Keratinocyte (primary cell): ENCODE results near the gene P3R3URF. TPM values are rescaled to one million over a fixed set of nuclear protein-coding genes. Genes with fewer than 3 reads are reported as not detected.

Source experiments
- DNase-seq: peaks from one replicate; pipeline ENCODE4 v3.0.0-alpha.2; 2011; ENCODE audit warnings: low read depth, missing footprints, low spot score
- FAIRE-seq: peaks from 2 replicates; lab custom pipeline; 2011; peaks lifted over from hg19 to GRCh38; lab: Jason Lieb, UNC
- H2AFZ ChIP-seq: 2 replicates; pipeline ENCODE4 v1.6.0; 2012; ENCODE audit warnings: low read length, control low read depth, inconsistent platforms; ENCODE audit not compliant: control insufficient read depth
- H3K27ac ChIP-seq: 2 replicates; pipeline ENCODE4 v1.5.1; 2011; ENCODE audit warnings: low read length; ENCODE audit not compliant: control insufficient read depth, insufficient read depth
- H3K27me3 ChIP-seq: 3 replicates; pipeline ENCODE4 v1.6.0; 2011; ENCODE audit warnings: low read length; ENCODE audit not compliant: control insufficient read depth, insufficient read depth; ENCODE audit errors: extremely low read depth
- H3K36me3 ChIP-seq, 2 experiments: 2 replicates in 1 of 2; 3 replicates in 1 of 2; pipeline ENCODE4 v1.5.1; 2011; ENCODE audit warnings: low read length in 2 of 2, mild to moderate bottlenecking in 1 of 2; ENCODE audit not compliant: control insufficient read depth in 2 of 2, insufficient read depth in 2 of 2; ENCODE audit errors: extremely low read depth in 1 of 2
- H3K4me1 ChIP-seq: 3 replicates; pipeline ENCODE4 v1.5.1; 2011; ENCODE audit warnings: low read length; ENCODE audit not compliant: control insufficient read depth, insufficient read depth; ENCODE audit errors: extremely low read depth
- H3K4me2 ChIP-seq: 3 replicates; pipeline ENCODE4 v1.6.0; 2011; ENCODE audit warnings: low read depth, low read length; ENCODE audit not compliant: control insufficient read depth, insufficient read depth; ENCODE audit errors: extremely low read depth
- H3K4me3 ChIP-seq, 3 experiments: fragments of 200-600 bp in 1 of 3; sonication (generic) in 1 of 3; 2 replicates in 2 of 3; 3 replicates in 1 of 3; pipeline ENCODE4 v1.5.1; 2011 to 2016; ENCODE audit warnings: low read length in 3 of 3, mild to moderate bottlenecking in 3 of 3, control low read depth in 2 of 3, inconsistent platforms in 1 of 3, low read depth in 1 of 3, mixed read lengths in 1 of 3, mixed run types in 1 of 3, moderate library complexity in 1 of 3; ENCODE audit not compliant: control insufficient read depth in 2 of 3, insufficient read depth in 2 of 3; ENCODE audit errors: extremely low read depth in 1 of 3
- H3K79me2 ChIP-seq: 2 replicates; pipeline ENCODE4 v1.6.0; 2012; ENCODE audit warnings: low read length; ENCODE audit not compliant: control insufficient read depth, insufficient read depth
- H3K9ac ChIP-seq: 3 replicates; pipeline ENCODE4 v1.6.0; 2011; ENCODE audit warnings: low read length; ENCODE audit not compliant: control insufficient read depth, insufficient read depth; ENCODE audit errors: extremely low read depth
- H3K9me1 ChIP-seq: 3 replicates; pipeline ENCODE4 v1.6.0; 2011; ENCODE audit warnings: low read length; ENCODE audit not compliant: control insufficient read depth, insufficient read depth; ENCODE audit errors: extremely low read depth
- H3K9me3 ChIP-seq: 2 replicates; pipeline ENCODE4 v1.5.1; 2012; ENCODE audit warnings: low read depth, low read length; ENCODE audit not compliant: control insufficient read depth
- H4K20me1 ChIP-seq: 3 replicates; pipeline ENCODE4 v1.6.0; 2011; ENCODE audit warnings: low read length; ENCODE audit not compliant: control insufficient read depth, insufficient read depth; ENCODE audit errors: extremely low read depth
- EZH2 ChIP-seq: IDR thresholded peaks from one replicate; pipeline ENCODE4 v1.6.1; 2012; ENCODE audit warnings: inconsistent platforms, mild to moderate bottlenecking, low read length, moderate library complexity
- dilution Hi-C: fragments of 300-500 bp; cut with MboI; formaldehyde crosslinking; loops from one replicate; pipeline ENCODE4 v1.7.0; 2020; ENCODE audit warnings: low sequenced_read_pairs; ENCODE audit not compliant: extremely low pct_ligation_motif_present
- polyA plus RNA-seq, 5 experiments: library from polyadenylated mRNA; depleted of rRNA in 3 of 5; stranded (reverse) in 3 of 5; stranded (forward) in 1 of 5; unstranded in 1 of 5; fragments of >200 nt; gene quantifications; 1 replicate in 1 of 5; 2 replicates in 3 of 5; 3 replicates in 1 of 5; pipeline versions ENCODE4 v1.2.1 to v1.2.3, GENCODE V29; 2011 to 2012; ENCODE audit warnings: missing spikeins in 2 of 5, low read depth in 1 of 5, low replicate concordance in 1 of 5
- TF ChIP-seq, protein P1 (sequence below), 3 experiments: IDR thresholded peaks in 1 of 3; conservative IDR thresholded peaks in 1 of 3; optimal IDR thresholded peaks in 1 of 3; 2 replicates in 2 of 3; 3 replicates in 1 of 3; pipeline versions ENCODE3 to v1.5.1; 2011; ENCODE audit warnings: low read length in 3 of 3, mild to moderate bottlenecking in 3 of 3, moderate library complexity in 2 of 3, control low read depth in 1 of 3, inconsistent platforms in 1 of 3; ENCODE audit not compliant: insufficient read depth in 2 of 3; ENCODE audit errors: extremely low read depth in 1 of 3

The P3R3URF gene
- polyA plus RNA-seq, 1 donor (not counting 4 experiments of a cell fraction or from before 2014, with no cell fraction given) = not detected

DNA sequence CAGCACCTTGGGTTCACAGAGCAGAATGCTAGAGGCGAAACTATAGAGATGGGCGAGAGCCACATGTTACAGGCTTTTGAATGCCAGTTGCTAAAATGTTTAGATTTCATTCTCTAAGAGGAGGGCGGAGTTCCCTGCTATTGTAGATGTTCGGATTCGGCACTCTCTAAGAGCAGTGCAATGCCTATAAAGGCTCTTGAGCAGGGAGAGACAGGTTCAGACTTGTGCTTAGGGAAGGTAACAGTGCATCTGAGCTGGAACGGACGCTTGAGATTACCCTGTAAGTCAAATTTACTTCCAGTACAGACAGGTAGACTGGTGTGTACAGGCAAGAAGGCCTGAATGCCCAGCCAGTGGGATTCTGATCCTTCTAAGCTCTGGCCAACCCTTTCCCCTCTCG lies 42.2 kb upstream of the P3R3URF start:
- Histone ChIP-seq H3K27me3 (no peaks in the 10 kb centered on the region), H2AFZ (peak overlapping the region; percentile 89), H3K4me3 (peak overlapping the region in 1 of 3 experiments; percentile 34), H3K4me2 (peak overlapping the region; percentile 92), H3K27ac (peak overlapping the region; percentile 79), H3K4me1 (peaks cover 19% of the 10 kb centered on the region), H3K9me3 (no peaks in the 10 kb centered on the region), H3K9ac (peak overlapping the region; percentile 49), H4K20me1 (no peaks in the 10 kb centered on the region), H3K36me3 (no peaks in the 10 kb centered on the region), H3K79me2 (no peaks in the 10 kb centered on the region), H3K9me1 (no peaks in the 10 kb centered on the region)
- TF ChIP-seq EZH2 = no peak
- TF ChIP-seq, protein P1, sequence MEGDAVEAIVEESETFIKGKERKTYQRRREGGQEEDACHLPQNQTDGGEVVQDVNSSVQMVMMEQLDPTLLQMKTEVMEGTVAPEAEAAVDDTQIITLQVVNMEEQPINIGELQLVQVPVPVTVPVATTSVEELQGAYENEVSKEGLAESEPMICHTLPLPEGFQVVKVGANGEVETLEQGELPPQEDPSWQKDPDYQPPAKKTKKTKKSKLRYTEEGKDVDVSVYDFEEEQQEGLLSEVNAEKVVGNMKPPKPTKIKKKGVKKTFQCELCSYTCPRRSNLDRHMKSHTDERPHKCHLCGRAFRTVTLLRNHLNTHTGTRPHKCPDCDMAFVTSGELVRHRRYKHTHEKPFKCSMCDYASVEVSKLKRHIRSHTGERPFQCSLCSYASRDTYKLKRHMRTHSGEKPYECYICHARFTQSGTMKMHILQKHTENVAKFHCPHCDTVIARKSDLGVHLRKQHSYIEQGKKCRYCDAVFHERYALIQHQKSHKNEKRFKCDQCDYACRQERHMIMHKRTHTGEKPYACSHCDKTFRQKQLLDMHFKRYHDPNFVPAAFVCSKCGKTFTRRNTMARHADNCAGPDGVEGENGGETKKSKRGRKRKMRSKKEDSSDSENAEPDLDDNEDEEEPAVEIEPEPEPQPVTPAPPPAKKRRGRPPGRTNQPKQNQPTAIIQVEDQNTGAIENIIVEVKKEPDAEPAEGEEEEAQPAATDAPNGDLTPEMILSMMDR (optimal IDR thresholded peaks at IDR 0.05 in 1 of 3, IDR thresholded peaks at IDR 0.05 in 1 of 3, conservative IDR thresholded peaks at IDR 0.05 in 1 of 3; ENCODE audit: extremely low read depth in 1 of 3, insufficient read depth in 2 of 3, low read length in 3 of 3) = no peak
- peak; percentile 65 for DNase-seq
- dilution Hi-C loops = no loop called here
- peak; percentile 99 for FAIRE-seq

DNA sequence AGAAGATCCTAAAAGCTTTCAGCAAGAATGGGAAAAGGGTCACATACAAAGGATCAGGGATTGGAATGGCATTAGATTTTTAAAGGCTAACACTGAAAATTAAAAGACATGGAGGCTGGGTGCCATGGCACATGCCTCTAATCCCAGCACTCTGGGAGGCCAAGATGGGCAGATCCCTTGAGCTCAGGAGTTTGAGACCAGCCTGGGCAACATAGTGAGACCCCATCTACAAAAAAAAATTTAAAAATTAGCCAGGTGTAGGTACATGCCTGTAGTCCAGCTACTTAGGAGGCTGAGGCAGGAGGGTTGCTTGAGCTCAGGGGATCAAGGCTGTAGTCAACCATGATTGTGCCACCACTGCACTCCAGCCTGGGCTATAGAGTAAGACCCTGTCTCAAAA lies 39.2 kb upstream of the P3R3URF start:
- Histone ChIP-seq H3K27me3 (no peaks in the 10 kb centered on the region), H3K79me2 (no peaks in the 10 kb centered on the region)
- dilution Hi-C loops = no loop called here

More for the DNA sequence above, 39.2 kb upstream of the P3R3URF start:
- no peak for TF ChIP-seq EZH2
- TF ChIP-seq, protein P1 (optimal IDR thresholded peaks at IDR 0.05 in 1 of 3, IDR thresholded peaks at IDR 0.05 in 1 of 3, conservative IDR thresholded peaks at IDR 0.05 in 1 of 3; ENCODE audit: extremely low read depth in 1 of 3, insufficient read depth in 2 of 3, low read length in 3 of 3) = no peak
- no peak overlapping the region for H3K4me2 ChIP-seq
- H2AFZ ChIP-seq = no peak overlapping the region
- H3K4me1 ChIP-seq = peaks cover 17% of the 10 kb centered on the region
- H3K27ac ChIP-seq = no peak overlapping the region
- H3K36me3 ChIP-seq = no peaks in the 10 kb centered on the region
- H4K20me1 ChIP-seq = no peaks in the 10 kb centered on the region
- H3K4me3 ChIP-seq = no peak overlapping the region
- FAIRE-seq (no peak), DNase-seq (no peak)
- no peaks in the 10 kb centered on the region for H3K9me1 ChIP-seq
- H3K9ac ChIP-seq = no peak overlapping the region
- no peaks in the 10 kb centered on the region for H3K9me3 ChIP-seq
